GM12873 (cell line): ENCODE results near the gene SCN2B.

Experiments used
- CTCF ChIP-seq: IDR thresholded peaks from 2 replicates; pipeline ENCODE4 v1.5.1; 2012; ENCODE audit warnings: low read depth, mild to moderate bottlenecking, moderate library complexity, low read length, control low read depth; ENCODE audit not compliant: insufficient read depth; ENCODE audit errors: missing control alignments

Gene SCN2B

GRCh38 chr11:118161786-118162185, 14.7 kb downstream of the SCN2B start:
- TF ChIP-seq CTCF = no peak

GRCh38 chr11:118157186-118157895, 19.1 kb downstream of the SCN2B start:
- TF ChIP-seq CTCF = no peak

GRCh38 chr11:118156531-118157185, 19.8 kb downstream of the SCN2B start:
- no peak for TF ChIP-seq CTCF

GRCh38 chr11:118155776-118156530, 20.5 kb downstream of the SCN2B start:
- no peak for TF ChIP-seq CTCF

GRCh38 chr11:118154641-118155040, 21.8 kb downstream of the SCN2B start:
- no peak for TF ChIP-seq CTCF

GRCh38 chr11:118153976-118154375, 22.5 kb downstream of the SCN2B start:
- no peak for TF ChIP-seq CTCF

- TF ChIP-seq CTCF = no peak
Observed at GRCh38 chr11:118153516-118153915, 22.9 kb downstream of the SCN2B start.
